ENCODE data around the gene NDUFC2. TPM values are rescaled to one million over a fixed set of nuclear protein-coding genes. Genes with fewer than 3 reads are reported as not detected.
A peak's percentile ranks its signal among the peaks of the same experiment; 100 is the strongest.

Gene NDUFC2
- polyA plus RNA-seq, 1 donor from 2014 or later = 269 TPM

DNA sequence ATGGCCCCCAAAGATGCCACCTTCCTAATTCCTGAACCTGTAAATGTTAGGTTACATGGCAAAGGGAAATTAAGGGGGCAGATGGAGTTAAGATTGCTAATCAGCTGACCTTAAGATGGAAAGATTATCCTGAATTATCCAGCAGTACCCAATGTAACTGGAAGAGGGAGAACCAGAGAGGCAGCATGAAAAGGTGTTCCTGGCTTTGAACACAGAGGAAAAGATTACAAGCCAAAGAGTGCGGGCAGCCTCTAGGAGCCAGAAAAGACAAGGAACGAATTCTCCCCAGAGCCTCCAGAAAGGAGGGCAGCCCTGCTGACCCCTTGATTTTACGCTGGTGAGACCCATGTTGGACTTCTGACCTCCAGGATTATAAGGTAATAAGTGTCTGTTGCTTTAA, 31.1 kb downstream of the NDUFC2 start (continued):
- no peak for TF ChIP-seq POLR2AphosphoS5 (IDR thresholded peaks at IDR 0.05)

DNA sequence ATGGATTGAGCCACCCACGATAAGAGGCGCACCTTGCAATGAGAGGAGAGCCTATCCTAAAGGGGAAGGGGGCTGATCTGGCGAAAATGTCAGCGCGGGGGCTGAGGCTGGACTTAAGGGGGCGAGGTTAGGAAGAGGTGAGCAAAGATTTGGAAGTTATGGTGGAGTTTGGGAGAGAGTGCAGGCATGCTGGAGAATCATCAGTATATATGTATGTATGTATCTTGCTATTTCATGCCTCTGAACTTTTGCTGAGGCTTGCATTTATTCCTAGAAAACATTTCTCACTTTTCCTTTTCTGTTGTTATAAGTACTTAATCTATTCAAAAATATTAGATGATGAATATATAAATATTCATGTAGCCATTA, 33.2 kb downstream of the NDUFC2 start:
- TF ChIP-seq EP300 (conservative IDR thresholded peaks at IDR 0.05; ENCODE audit: poor library complexity, severe bottlenecking) (no peak), EZH2 (IDR thresholded peaks at IDR 0.05; ENCODE audit: borderline replicate concordance, insufficient read depth, low read length, poor library complexity, severe bottlenecking) (no peak), RAD21 (conservative IDR thresholded peaks at IDR 0.05) (no peak), MXI1 (conservative IDR thresholded peaks at IDR 0.05; ENCODE audit: poor library complexity, severe bottlenecking) (no peak), SMC3 (conservative IDR thresholded peaks at IDR 0.05; ENCODE audit: poor library complexity) (peak; percentile 2), TAF1 (IDR thresholded peaks at IDR 0.05; ENCODE audit: low read depth) (no peak)
- TF ChIP-seq, protein P1, sequence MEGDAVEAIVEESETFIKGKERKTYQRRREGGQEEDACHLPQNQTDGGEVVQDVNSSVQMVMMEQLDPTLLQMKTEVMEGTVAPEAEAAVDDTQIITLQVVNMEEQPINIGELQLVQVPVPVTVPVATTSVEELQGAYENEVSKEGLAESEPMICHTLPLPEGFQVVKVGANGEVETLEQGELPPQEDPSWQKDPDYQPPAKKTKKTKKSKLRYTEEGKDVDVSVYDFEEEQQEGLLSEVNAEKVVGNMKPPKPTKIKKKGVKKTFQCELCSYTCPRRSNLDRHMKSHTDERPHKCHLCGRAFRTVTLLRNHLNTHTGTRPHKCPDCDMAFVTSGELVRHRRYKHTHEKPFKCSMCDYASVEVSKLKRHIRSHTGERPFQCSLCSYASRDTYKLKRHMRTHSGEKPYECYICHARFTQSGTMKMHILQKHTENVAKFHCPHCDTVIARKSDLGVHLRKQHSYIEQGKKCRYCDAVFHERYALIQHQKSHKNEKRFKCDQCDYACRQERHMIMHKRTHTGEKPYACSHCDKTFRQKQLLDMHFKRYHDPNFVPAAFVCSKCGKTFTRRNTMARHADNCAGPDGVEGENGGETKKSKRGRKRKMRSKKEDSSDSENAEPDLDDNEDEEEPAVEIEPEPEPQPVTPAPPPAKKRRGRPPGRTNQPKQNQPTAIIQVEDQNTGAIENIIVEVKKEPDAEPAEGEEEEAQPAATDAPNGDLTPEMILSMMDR (IDR thresholded peaks at IDR 0.05; ENCODE audit: poor library complexity, severe bottlenecking) = no peak
- TF ChIP-seq, protein P2, sequence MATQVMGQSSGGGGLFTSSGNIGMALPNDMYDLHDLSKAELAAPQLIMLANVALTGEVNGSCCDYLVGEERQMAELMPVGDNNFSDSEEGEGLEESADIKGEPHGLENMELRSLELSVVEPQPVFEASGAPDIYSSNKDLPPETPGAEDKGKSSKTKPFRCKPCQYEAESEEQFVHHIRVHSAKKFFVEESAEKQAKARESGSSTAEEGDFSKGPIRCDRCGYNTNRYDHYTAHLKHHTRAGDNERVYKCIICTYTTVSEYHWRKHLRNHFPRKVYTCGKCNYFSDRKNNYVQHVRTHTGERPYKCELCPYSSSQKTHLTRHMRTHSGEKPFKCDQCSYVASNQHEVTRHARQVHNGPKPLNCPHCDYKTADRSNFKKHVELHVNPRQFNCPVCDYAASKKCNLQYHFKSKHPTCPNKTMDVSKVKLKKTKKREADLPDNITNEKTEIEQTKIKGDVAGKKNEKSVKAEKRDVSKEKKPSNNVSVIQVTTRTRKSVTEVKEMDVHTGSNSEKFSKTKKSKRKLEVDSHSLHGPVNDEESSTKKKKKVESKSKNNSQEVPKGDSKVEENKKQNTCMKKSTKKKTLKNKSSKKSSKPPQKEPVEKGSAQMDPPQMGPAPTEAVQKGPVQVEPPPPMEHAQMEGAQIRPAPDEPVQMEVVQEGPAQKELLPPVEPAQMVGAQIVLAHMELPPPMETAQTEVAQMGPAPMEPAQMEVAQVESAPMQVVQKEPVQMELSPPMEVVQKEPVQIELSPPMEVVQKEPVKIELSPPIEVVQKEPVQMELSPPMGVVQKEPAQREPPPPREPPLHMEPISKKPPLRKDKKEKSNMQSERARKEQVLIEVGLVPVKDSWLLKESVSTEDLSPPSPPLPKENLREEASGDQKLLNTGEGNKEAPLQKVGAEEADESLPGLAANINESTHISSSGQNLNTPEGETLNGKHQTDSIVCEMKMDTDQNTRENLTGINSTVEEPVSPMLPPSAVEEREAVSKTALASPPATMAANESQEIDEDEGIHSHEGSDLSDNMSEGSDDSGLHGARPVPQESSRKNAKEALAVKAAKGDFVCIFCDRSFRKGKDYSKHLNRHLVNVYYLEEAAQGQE (IDR thresholded peaks at IDR 0.05; ENCODE audit: borderline replicate concordance) = no peak
- no peak overlapping the region for H3K27ac ChIP-seq (ENCODE audit: low read length)
- no peaks in the 10 kb centered on the region for H3K27me3 ChIP-seq (ENCODE audit: insufficient read depth, low read depth, low read length)
- H3K9ac ChIP-seq (ENCODE audit: low read length) = no peak overlapping the region
- no peaks in the 10 kb centered on the region for H3K9me3 ChIP-seq (ENCODE audit: low read length)
- peak overlapping the region; percentile 23 for H3K4me3 ChIP-seq (ENCODE audit: low read length)
- H3K4me2 ChIP-seq (ENCODE audit: low read length) = no peak overlapping the region
- no peaks in the 10 kb centered on the region for H3K36me3 ChIP-seq (ENCODE audit: insufficient read depth, low read length)
- H3F3A ChIP-seq (ENCODE audit: insufficient read depth, low read length, poor library complexity, severe bottlenecking) = no peaks in the 10 kb centered on the region
- no peak overlapping the region for H2AFZ ChIP-seq (ENCODE audit: low read depth, low read length)
- no peaks in the 10 kb centered on the region for H4K20me1 ChIP-seq (ENCODE audit: insufficient read depth)
- H3K9me2 ChIP-seq (ENCODE audit: insufficient read depth, low read length) = no peaks in the 10 kb centered on the region
- no peaks in the 10 kb centered on the region for H3K79me2 ChIP-seq (replicated peaks; ENCODE audit: insufficient read depth, low read length)

DNA sequence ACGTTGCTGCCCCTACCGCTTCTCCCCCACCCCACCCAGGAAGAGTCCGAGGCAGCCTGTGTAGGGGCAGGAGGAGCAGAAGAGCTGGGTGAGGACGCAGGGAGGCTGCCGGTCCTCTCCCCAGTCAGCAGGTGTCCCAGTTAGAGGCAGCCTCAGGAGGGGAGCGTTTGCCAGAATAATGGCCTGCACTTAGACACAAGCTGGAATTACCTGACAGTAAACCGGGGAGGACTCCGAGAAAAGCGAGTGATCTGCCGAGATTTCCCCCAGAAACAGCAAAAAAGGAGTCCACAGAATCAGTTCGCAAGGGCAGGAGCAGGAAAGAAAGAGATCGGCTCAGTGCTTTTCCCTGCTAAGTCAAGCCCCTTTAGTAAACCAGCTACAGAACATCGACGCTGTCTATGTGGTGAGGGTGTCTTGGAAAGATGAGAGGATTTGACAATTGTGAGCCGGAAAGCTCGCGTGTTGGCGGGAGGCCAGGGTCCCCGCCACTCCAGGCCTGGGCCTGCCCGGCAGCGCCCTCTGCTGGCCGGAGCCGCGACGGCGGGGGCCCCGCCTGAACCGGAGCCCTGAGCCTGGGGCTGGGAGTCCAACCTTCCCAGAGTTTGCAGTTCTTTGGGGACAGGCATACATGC, 33.7 kb downstream of the NDUFC2 start:
- no peak overlapping the region for H2AFZ ChIP-seq (ENCODE audit: low read depth, low read length)
- no peak overlapping the region for H3K27ac ChIP-seq (ENCODE audit: low read length)
- H4K20me1 ChIP-seq (ENCODE audit: insufficient read depth) = no peaks in the 10 kb centered on the region
- H3K36me3 ChIP-seq (ENCODE audit: insufficient read depth, low read length) = no peaks in the 10 kb centered on the region
- H3K9me3 ChIP-seq (ENCODE audit: low read length) = no peaks in the 10 kb centered on the region
- peak overlapping the region; percentile 23 for H3K4me3 ChIP-seq (ENCODE audit: low read length)
- no peak overlapping the region for H3K9ac ChIP-seq (ENCODE audit: low read length)
- H3K4me2 ChIP-seq (ENCODE audit: low read length) = no peak overlapping the region
- no peaks in the 10 kb centered on the region for H3F3A ChIP-seq (ENCODE audit: insufficient read depth, low read length, poor library complexity, severe bottlenecking)
- no peaks in the 10 kb centered on the region for H3K79me2 ChIP-seq (replicated peaks; ENCODE audit: insufficient read depth, low read length)
- H3K9me2 ChIP-seq (ENCODE audit: insufficient read depth, low read length) = no peaks in the 10 kb centered on the region
- H3K27me3 ChIP-seq (ENCODE audit: insufficient read depth, low read depth, low read length) = no peaks in the 10 kb centered on the region
- TF ChIP-seq, protein P1 (IDR thresholded peaks at IDR 0.05; ENCODE audit: poor library complexity, severe bottlenecking) = peak; percentile 83
- TF ChIP-seq, protein P2 (IDR thresholded peaks at IDR 0.05; ENCODE audit: borderline replicate concordance) = no peak
- TF ChIP-seq RAD21 (conservative IDR thresholded peaks at IDR 0.05) (peak; percentile 81), EP300 (conservative IDR thresholded peaks at IDR 0.05; ENCODE audit: poor library complexity, severe bottlenecking) (no peak), MXI1 (conservative IDR thresholded peaks at IDR 0.05; ENCODE audit: poor library complexity, severe bottlenecking) (no peak), EZH2 (IDR thresholded peaks at IDR 0.05; ENCODE audit: borderline replicate concordance, insufficient read depth, low read length, poor library complexity, severe bottlenecking) (no peak), POLR2AphosphoS5 (IDR thresholded peaks at IDR 0.05) (no peak), TAF1 (IDR thresholded peaks at IDR 0.05; ENCODE audit: low read depth) (no peak), SMC3 (conservative IDR thresholded peaks at IDR 0.05; ENCODE audit: poor library complexity) (peak; percentile 80)
